GM18909 (cell line): ENCODE results near the gene FUT1.
"Not testable (repeated sequence)": the region's sequence is repeated elsewhere in the genome, so short reads cannot be mapped to it uniquely, and the experiment has no call there.

Experiments used
- ATAC-seq: cut with Tn5 transposase; IDR thresholded peaks from one replicate; pipeline ENCODE4 v1.9.1; 2021; ENCODE audit warnings: mild to moderate bottlenecking; ENCODE audit not compliant: unreplicated experiment, poor library complexity

FUT1 gene

DNA sequence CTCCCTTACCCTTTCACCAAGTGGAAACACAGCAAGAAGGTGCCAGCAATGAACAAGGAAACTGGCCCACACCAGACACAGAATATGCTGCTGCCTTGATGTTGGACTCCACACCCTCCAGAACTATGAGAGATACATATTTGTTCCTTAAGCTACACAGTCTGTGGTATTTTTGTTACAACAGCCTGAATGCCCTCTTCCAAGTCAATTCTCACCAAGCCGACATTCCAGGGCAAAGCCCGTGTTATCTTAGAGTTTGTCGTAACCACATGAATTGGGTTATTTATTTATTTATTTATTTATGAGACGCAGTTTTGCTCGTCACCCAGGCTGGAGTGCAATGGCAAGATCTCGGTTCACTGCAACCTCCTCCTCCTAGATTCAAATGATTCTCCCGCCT is 17.8 kb upstream of the FUT1 start:
- ATAC-seq, result no peak

GRCh38 chr19:48768994-48769713 is 16.7 kb upstream of the FUT1 start:
- ATAC-seq, result no peak

- ATAC-seq, result not testable (repeated sequence)
These were observed 15.8 kb upstream of the FUT1 start for GRCh38 chr19:48768171-48768753.

GRCh38 chr19:48765816-48766215 is 13.4 kb upstream of the FUT1 start:
- ATAC-seq, result not testable (repeated sequence)

DNA sequence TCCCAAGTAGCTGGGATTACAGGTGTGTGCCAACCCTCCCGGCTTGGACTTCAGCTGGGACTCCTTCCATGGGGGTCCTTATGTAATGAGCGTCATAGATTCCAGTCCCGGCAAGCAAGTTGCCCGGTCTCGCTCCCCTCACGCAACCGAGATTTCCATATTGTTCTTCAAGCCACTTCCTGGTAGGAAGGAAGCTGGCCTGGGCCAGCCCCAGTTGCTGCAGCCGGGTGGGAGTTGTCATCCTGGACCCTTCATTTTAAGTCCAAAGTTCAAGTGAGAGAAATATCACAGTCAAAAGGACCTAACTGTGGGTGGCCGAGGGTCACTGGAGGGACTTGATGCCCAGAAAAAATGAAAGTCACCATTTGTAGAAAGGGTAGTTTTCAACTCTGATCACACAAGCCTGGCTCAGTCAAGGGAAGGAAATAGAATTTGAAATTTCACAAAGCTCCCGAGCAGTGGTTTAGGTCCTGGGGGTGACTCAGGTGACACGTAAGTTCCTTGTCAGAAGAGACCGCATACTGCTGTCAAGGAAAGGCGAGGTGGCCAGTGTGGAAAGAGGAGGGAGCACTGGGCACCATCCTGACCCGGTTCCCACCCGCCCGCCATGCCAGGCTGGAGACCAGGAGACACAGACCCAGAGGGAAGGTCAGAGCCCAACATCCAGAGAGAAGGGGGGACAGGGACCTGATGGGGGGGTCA is 8.2 kb upstream of the FUT1 start:
- ATAC-seq, result no peak

- no peak for ATAC-seq
These were observed 5.3 kb upstream of the FUT1 start for GRCh38 chr19:48757741-48758144.

- ATAC-seq, result no peak
These were observed 4.7 kb upstream of the FUT1 start for GRCh38 chr19:48757089-48757675.

GRCh38 chr19:48756686-48757085 is 4.2 kb upstream of the FUT1 start:
- ATAC-seq, result no peak

- no peak for ATAC-seq
These were observed 3.8 kb upstream of the FUT1 start for GRCh38 chr19:48756212-48756611.

DNA sequence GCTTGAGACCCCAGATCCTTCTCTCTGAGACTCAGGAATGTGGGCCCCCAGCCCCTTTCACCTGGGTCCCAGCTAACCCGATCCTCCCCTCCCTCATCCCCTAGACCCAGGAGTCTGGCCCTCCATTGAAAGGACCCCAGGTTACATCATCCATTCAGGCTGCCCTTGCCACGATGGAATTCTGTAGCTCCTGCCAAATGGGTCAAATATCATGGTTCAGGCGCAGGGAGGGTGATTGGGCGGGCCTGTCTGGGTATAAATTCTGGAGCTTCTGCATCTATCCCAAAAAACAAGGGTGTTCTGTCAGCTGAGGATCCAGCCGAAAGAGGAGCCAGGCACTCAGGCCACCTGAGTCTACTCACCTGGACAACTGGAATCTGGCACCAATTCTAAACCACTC is 3.3 kb upstream of the FUT1 start:
- ATAC-seq, result no peak

DNA sequence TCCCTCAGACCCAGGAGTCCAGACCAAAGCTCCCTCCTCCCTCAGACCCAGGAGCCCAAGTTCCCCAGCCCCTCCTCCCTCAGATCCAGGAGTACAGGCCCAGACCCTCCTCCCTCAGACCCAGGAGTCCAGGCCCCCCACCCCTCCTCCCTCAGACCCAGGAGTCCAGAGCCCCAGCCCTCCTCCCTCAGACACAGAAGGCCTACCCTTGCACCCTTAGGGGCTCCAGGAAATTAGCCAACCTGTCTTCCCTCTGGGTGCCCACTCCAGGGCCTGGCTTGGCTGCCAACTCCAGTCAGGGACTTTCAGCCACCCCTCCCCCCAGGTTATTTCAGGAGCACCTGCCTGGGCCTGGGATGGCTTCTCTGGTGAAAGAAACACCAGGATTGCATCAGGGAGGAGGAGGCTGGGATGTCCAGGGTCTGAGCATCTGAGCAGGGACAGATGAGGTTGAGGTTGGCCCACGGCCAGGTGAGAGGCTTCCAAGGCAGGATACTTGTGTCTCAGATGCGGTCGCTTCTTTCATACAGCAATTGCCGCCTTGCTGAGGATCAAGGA is 2.7 kb upstream of the FUT1 start, which contains the start of gene FGF21:
TSS of gene FGF21 (plus strand) at position 441 of the 558 bp plus-strand sequence. CDS start 713 bp downstream, outside the sequence.
- ATAC-seq, result no peak

- no peak for ATAC-seq
These were observed 471 bp downstream of the FUT1 start for GRCh38 chr19:48751845-48752495.

DNA sequence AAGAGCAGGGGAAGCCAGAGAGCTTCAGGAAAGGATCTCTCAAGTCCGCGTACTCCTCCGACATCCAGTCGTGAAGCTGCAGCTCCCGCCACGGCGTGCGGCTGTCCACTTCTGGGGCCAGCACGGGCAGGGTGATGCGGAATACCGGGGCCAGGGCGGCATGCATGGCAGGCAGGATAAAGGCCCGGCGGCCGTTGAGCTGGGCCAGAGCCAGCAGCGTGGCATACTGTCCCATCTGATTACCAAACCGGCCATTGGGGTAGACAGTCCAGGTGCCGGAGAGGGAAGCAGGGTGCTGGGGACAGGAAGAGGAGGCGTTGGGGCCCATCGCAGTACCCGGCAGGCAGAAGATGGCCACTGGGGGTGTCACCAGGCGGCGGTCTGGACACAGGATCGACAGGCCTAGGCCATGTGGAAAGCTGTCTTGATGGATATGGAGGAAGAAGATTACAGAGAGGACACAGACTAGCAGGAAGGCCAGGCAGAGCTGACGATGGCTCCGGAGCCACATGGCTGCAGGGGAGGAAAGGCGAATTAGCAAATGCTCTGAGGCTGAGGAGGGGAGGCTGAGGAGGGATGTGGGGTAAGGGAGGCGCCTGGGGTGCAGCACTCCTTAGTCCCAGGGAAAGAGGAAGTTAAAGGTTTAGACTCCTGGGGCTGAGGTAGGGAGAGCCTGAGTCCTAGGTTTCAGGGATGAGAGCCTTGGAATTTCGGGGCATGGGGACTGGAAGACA is 1.5 kb downstream of the FUT1 start:
- no peak for ATAC-seq

DNA sequence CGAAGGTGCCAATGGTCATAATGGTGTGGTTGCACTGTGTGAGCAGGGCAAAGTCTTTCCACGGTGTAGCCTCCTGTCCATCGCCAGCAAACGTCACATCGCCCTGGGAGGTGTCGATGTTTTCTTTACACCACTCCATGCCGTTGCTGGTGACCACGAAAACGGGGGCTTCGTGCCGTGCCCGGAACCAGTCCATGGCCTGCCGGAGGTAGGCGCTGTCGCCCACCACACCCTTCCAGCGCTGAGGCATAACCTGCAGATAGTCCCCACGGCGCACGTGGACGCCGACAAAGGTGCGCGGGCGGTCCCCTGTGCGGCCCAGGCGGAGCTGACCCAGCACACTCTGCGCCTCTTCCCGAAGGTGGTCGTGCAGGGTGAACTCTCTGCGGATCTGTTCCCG is 2.1 kb downstream of the FUT1 start:
- no peak for ATAC-seq

- no peak for ATAC-seq
These were observed 2.8 kb downstream of the FUT1 start for GRCh38 chr19:48749571-48750198.

- ATAC-seq, result no peak
These were observed 5.5 kb downstream of the FUT1 start, which contains the start of gene IZUMO1 for GRCh38 chr19:48746738-48747575. IZUMO1 (minus strand) TSS chr19:48746909; CDS start chr19:48745859, 1,050 bp downstream.

GRCh38 chr19:48746110-48746509 is 6.3 kb downstream of the FUT1 start:
- no peak for ATAC-seq
